NCI-H2029 treated with DMSO at 0.1 percent for 48 hours (cell line): ENCODE data around the gene ARHGAP19.

Experiments
- DNase-seq: peaks from one replicate; lab custom pipeline; 2025; lab: John Stamatoyannopoulos, UW

The ARHGAP19 gene

DNA sequence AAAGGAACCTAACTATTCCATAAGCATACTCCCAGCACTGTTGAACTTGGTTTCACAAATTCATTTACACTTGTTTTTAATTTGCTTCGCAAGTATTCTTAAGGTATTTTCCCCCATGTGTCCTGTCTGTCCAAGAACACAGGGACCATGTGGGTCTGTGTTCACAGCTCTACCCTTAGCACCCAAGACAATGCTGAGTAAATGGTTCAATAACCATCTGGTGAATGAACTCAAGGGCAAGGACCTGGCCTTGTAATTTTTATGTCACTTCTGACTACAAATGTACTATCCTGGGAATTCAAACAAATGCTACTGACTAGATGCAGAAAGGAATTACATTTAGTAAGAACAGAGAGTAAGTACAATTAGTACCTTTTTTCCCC, 63.7 kb downstream of the ARHGAP19 start:
- DNase-seq, result no peak

DNA sequence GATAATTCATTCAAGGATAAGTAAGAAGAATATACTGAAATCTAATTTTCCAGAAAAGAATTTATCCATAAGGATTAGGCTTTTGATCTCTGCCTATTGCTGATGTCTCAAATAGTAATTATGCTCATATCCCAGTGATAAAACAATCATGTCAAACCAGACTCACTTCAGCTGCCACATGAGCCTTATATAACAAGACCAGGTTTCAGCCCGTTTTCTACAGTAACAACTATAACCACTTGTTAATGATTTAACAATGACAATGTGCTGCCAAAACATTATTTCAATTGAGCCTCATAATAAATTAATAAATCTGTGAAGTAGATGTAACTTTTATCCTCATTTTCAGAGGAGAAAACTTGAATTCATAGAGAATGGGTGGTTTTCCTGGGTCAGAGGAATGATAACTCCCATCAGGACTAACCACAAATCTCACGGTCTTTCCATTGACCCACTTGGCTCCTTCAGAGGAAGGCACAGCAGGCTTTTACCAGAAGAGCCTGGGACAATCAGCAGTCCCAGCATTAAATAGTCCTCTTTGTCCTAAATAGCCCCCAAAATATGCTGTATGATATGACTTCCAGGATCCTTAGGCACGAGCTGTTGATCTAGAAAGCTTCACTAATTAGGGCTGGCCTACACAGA, 64.2 kb downstream of the ARHGAP19 start:
- no peak for DNase-seq

DNA sequence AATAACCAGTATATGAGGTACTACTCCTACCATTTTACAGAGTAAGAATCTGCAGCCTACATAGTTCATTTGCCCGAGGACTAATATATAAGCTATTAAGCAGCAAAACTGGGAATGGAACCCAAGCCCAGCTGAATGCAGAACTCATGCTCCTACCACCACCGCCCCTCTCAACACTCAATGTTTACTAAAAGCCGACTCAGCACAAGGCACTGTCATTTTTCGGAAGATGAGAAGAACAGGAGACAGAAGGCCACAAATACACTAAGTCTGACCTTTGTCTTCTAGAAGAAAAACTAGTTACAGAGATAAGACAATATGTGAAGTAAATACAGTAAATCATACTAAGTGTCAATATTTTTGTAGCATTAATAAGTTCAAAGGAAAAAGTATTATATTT, 66.0 kb downstream of the ARHGAP19 start:
- DNase-seq, result no peak

DNA sequence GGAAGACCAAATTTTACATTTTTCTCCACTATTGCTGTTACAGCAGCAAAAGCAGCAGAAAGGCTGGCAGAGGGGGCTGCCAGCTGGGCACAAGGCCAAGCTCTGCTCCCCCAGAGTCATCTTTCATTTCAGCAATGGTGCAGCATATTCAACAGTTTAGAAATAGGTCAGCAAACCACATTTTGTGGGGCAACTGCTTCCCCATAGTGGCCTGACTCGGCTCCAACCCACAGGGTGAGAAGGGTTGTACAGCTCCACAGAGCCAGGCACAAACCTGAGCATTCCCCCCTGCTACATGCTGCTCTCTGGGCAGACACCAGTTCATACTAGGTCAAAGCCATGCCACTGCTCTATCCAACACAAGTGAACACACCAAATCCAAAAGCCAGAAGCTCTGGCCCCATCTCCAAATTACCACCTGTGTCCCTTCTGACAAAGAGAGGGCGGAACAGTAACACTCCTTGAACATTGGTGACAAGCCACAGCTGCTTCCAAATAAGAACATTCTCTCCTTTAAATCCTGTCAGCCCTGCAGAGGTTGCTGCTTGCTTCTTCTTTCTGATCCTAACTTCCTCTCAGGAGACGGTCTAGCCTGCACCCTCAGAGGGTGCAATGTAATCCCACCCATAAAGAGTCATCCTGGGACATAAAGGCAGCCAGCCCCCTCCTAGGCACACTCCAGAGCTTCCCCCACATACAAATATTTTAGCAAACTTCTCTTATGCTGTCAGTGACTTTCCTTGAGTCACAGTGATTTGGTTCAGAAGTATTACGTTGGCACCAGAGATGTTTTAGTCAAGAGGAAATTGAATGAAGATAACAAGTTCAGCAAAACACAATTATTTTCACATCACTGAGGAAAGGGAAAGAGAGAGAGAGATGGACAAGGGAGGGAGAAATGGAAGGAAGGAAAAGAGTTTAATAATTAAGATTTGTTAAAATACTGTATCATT, 67.7 kb downstream of the ARHGAP19 start:
- no peak for DNase-seq

DNA sequence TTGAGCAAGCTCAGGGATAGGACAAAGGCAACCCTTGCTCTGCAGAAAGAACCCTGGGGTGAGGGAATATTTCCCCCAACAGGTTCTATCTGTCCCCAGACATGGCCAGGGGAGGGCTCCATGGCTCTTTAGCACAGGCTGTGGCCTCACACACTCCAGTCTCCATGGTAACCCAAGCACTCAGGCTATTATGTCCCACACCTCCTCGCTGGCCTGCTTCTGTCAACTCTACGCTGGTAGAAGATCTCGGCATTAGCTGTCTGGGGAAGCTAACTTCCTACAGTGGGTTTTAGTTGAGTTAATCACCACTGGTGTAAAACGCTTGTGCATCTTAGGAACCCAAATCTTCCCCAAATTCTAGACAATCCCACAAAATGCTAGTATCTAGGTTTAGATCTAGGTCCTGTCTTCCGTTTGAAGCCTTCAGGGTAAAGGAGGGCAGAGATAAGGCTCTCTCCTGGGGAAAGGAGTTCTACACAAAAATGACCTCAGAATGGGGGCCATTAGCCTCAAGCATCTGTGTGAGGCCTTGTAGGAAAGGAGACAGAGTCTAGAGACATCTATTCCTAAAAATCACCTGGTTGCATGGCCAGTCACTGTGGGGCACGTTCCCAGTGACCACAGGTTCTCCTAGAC, 70.0 kb downstream of the ARHGAP19 start:
- DNase-seq, result no peak

DNA sequence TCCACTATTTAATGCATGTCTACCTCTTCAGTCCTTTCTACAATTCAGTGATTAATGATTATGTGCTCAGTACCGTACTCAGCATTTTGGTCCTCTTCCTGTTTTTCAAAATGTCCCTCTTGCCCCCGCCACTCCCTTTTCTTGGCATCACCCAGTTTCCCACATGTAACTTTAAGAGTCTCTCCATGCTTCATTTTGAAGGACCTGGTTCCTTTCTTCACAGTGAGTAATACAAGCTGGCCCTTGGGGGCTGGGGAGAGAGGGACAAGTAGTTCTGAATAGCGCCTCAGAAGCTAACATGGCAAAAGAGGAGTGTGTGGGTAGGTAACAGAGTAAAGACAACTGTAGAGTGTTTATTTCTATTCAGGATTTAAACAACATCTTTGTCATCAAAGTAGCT, 72.1 kb downstream of the ARHGAP19 start:
- DNase-seq, result no peak

DNA sequence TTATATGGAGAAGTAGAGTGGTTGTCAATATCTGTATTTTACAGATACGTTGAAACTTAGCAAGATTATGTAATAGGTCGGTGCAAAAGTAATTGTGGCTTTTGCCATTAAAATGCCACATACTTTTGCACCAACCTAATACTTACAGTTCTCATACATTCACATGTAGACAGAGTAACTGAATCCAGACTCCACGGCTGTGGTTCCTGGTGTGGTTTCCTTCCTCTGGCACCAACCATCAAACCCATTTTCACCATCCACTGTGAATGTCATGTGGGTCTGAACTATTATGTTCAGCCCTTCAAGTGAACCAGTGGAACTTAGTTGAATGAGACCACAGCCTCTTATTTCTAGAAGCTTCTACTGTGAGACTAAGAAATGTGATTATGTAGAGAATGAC, 75.1 kb downstream of the ARHGAP19 start:
- DNase-seq, result no peak

DNA sequence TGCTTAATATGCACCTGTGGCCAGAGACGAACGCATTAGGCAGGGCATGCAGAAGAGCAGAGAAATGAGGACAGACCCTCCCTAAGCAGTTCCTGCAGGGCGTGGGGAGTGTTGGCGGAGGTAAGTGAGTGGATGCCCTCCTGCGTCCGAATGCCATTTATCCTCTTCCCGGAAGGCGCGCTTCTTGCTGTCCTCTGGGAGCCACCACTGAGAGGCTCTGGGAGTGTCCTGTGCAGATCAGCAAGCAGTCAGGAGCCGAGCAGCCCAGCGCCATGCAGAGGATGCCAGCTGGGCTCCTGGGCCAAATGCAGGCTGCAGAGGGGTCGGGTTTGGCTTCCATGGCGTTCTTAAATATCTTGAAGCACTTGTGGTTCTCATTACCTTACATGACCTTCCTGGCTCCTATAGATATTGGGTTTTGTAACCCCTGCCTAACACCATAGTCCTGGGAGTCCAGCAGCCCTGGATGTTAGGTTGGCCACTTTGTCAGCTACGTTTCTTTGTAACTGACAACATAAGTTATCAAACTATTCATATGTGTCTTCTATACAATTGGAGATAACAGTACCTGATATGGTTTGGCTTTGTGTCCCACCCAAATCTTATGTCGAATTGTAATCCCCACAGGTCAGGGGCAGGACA, 76.7 kb downstream of the ARHGAP19 start:
- DNase-seq, result no peak

DNA sequence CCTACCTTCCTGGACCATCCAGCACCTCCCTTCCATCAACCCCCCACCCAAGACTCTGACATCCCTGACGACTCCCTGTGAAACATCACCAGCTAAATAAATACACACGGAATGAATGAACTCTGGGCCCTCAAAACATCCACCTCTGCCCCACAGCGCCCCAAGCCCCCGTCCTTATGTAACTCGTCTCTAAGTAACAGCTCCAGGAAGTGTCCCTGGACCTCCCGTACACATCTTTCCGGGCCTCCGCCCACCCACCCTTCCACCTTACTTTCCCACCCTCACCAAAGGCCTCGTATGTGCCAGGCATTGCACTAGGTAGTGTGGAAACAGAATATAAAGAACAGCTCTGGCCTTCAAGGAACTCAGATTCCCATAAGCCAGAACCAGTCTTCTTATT, 79.0 kb downstream of the ARHGAP19 start:
- DNase-seq, result no peak

DNA sequence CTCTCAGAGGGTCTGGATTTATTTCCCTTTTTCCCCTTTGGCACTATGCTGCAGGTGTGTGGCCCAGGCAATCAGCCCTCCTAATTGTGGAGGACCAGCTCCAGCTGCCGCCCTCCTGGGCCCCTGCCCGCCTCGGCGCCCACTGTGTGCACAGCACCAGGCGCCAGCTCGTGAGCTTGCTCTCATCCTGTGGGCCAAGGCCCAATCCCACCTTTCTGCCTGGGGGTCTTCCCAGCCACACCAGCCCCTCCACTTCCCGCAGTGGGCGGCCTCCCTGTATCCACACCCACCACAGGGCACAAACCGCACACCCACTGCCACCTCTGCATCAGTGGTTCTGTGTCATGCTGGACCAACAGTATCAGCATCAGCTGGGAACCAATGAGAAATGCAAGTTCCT, 81.2 kb downstream of the ARHGAP19 start:
- DNase-seq, result no peak

DNA sequence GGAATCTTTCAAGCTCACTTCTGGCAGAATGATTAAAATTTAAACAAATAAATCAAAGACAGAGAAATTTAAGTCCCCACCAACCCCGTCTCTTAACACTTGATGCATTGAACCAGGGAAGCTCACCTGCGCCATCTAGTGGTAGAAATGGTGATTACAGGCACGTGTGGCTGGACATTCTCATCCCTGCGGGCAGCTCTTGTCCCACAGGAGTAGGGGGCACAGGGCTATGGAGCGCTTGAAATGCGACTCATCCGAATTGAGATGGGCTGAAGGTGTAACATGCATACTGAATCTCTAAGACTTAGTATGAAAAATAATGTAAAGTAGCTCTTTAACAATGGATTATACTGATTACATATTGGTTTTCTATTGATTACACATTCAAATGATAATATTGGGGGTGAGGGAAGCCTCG, 81.9 kb downstream of the ARHGAP19 start:
- no peak for DNase-seq

DNA sequence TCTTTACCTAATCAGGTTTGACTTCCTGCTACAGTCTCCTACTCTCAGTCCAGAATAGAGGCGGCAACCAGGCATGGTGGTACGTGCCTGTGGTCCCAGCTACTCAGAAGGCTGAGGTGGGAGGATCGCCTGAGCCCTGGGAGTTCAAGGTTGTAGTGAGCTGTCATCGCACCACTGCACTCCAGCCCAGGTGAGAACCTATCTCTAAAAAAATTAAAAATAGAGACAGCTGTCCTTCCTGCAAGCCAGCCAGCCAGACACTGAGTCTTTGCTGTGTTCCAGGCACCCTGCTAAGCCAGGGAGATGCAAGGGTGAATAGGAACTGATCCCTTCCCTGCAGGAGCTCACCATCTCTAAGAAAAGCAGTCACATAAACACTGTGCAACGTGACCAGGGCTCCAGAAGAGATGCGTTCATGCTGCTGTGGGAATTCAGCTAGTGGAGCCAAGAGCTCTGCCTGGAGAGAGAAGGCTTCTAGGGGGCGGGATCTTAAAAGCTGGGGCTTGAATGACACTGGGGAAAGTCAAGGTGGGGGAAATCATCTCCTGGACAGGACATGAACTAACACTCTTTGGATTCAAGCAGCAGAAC, 84.6 kb downstream of the ARHGAP19 start:
- no peak for DNase-seq

DNA sequence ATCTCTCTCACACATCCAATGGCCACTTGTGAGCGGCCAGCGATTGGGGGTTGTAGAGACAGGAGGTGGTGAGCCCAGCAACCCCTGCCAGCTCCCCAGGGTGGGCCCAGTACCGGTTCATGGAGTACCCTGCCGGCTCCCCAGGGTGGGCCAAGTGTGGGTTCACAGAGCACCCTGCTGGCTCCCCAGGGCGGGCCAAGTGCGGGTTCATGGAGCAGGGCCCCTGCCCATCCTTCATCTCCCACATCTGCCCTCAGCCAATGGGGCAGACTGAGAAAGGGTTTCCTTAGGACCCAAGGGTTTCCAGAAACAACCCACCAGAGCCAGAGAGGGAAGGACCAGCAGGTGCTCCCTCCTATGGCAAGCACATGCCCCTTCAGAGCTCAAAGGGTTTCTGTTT, 85.3 kb downstream of the ARHGAP19 start:
- no peak for DNase-seq

DNA sequence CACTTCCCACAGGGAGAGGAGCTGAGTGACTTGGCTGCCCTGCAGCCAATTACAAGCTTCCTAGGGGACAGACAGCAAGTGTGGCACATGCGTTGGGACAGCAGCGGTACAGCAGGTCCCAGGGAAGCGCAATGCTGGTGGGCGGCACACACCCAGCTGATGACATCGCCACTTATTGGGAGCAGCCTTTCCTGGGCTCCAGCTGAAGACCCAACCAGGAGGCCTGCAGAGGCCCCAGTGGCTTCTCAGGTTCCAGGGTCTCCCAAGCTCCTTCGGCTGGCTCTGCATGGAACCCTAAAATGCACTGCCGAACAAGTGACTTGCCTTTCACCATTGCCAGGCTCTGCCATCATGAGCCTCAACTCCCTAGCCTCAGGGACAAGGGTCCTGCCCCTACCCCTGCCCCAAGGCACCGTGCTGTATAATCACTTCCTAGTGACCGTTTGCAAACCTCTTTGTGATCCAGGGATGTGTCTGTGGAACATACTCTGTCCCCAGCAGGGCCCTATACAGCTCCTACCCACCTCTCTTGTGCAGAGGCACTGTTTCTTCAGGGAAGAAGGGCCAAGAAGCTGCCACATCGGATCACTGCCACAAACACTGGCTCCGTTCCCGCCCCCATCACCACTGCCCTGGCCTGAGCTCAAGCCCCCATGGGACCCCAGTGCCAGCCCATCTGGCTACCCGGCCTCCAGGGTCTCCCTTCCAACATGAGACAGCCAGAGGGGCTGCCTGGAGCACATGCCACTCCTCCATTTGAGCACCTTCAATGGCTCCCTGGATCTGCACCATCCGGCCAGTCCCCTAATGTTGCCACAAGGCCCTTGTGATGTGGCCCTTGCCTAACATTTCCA, 87.4 kb downstream of the ARHGAP19 start:
- no peak for DNase-seq

DNA sequence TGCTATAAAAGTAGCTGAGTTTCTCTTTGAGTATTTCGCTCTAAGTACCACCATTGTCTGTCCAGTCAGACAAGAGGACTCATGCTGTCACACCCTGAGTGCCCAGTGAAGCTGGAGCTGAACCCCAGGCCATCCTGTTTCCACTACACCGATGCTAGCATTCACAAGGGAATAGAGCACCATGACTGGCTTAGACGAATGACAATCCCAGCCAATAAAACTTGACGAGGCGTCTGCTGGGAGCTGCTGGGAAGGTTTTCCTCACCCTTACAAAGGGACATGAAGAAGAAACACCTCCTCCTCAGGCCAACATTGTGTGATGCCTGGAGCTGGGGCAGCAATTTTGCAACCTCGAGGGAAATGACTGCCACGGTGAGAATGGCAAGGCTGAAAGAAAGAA, 89.2 kb downstream of the ARHGAP19 start:
- DNase-seq, result no peak

DNA sequence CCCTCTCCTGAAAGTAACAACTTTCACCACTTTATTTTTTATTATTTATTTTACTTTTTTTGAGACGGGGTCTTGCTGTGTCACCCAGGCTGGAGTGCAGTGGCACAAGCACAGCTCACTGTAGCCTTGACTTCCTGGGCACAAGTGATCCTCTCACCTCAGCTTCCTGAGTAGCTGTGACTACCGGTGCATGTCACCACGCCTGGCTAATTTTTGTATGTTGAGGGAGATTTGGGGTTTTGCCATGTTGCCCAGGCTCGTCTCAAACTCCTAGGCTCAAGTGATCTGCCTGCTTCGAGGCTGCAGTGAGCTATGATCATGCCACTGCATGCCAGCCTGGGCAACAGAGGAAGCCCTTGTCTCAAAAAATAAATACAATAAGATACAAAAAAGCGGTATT, 91.8 kb downstream of the ARHGAP19 start:
- DNase-seq, result no peak

DNA sequence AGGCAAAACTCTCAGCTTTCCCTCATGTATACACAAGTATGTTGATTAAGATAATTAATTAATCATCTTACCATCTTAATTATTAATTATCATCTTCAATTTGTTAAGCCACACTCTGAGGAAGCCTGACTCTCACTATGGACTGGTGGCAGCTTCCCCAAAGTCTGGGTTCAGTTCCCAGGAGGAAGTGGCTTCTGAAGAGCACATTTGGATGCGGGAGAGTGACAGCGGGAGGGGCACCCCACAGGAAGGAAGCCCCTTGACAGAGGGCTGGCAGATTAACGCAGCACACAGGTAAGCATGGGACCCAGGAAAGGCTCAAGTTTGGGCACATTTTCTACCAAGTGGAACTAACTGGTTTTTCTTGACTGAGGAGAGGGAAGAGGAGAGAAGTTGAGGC, 93.3 kb downstream of the ARHGAP19 start:
- DNase-seq, result no peak

DNA sequence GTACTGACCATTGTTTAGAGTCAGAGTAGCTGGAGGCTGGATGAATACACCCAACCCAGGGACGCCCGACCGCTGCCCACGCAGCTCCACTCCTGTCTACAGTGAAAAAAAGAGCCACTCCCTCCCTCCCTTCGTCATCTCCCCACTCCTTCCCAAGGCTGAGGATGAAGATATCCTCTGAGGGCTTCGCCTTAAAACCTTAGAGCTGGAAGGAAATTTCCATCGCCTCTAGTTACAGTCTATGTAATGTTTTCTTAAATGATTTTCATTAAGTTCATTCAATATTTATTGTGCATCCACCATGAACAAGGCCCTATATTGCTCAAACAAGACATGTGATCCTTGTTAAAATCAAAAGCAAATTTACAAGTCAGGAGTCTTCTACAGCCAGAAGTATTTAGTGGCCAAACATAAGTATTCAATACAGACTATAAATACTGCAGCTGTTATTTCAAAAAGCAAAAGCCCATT, 95.4 kb downstream of the ARHGAP19 start:
- DNase-seq, result no peak

DNA sequence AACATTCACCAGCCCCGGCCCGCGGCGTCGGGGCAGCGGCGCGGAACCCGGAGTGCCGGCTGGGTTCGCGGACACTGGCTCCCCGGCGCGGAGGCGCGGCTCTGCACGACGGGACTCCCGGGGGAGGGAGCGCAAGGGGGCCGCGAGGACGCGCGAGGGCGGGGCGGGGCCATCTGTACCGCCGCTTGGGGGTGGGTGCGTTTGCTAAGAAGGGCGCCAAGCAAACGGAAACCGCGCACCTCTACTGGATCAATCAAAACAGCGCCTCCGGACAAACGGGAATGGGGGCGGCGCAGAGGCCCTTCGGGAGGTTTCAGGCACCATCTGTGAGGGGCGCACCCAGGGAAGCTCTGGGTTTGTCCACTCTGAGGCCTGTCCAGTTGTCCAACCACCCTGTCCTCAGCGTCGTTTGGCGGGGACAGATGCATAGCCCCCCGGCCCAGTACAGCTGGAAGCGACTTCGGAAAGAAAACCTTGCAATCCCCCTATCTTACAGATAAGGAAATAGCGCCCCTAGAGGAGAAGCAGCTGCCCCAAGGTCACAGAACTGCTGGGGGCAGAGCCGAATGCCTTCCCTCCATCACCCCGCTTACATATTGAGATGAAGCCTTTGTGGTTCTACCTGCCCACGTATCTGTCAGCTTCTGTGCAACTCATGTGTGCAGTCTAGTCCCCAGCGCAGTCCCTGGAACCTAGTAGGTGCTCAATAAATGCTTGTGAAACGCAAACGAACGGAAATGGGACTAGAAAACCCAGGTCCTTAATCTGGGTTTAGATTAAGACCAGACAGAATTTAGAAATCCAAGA, 96.0 kb downstream of the ARHGAP19 start:
- peak; percentile 41 for DNase-seq

DNA sequence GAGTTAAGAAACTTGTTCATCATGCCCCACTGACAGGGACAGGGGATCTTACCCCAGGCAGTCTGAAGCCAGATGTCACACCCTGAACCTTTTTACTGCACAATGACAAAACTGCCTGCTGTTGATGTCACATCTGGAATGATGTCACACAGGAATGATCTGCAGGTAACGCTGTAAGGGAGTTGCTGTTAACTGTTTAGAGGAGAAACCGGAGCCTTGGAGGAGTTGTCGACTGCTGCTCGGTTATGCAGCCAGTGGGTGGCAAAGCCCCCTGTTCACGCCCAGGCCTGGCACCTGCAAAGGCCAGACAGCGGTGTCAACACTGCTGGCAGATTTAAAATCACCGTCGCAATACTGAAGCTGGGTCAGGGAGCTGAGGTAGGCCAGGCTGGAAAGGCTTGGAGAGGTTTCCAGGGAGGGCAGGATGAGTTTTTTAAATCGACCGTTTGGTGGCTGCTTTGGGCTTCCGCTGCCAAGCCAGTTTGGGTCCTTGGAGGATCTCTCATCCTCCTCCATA, 96.7 kb downstream of the ARHGAP19 start:
- no peak for DNase-seq
